NCI-H460 (cell line): ENCODE results near the gene IFNA10. TPM values are rescaled to one million over a fixed set of nuclear protein-coding genes. Genes with fewer than 3 reads are reported as not detected.
A peak's percentile ranks its signal among the peaks of the same experiment; 100 is the strongest.
"Not testable (repeated sequence)": the region's sequence is repeated elsewhere in the genome, so short reads cannot be mapped to it uniquely, and the experiment has no call there.

Experiments
- DNase-seq: peaks from one replicate; pipeline ENCODE4 v3.0.0-alpha.2; 2016; ENCODE audit warnings: low read depth; ENCODE audit errors: extremely low read depth
- small RNA-seq, 2 experiments: library from RNA; depleted of rRNA; stranded (forward); fragments of <200 nt; gene quantifications; one replicate each; pipeline ENCODE3, GENCODE V24; 2014
- total RNA-seq: library from RNA; depleted of rRNA; stranded (reverse); fragments of >200 nt; shearing (Covaris generic); gene quantifications from 2 replicates; pipeline ENCODE4 v1.2.3, GENCODE V29; 2014; rRNA removed

The IFNA10 gene
- total RNA-seq, 1 experiment from 2014 or later, result not detected

GRCh38 chr9:21194867-21195776 lies 11.8 kb downstream of the IFNA10 start:
- peak; percentile 18 for DNase-seq

- DNase-seq, result not testable (repeated sequence)
Observed at GRCh38 chr9:21187487-21187886, 19.5 kb downstream of the IFNA10 start, which contains the start of gene IFNA4. IFNA4 (minus strand) TSS chr9:21187587; CDS start chr9:21187531, 56 bp downstream.

- peak; percentile 13 for DNase-seq
Observed at GRCh38 chr9:21182810-21183736, 23.9 kb downstream of the IFNA10 start.

- DNase-seq, result no peak
Observed at GRCh38 chr9:21174671-21175070, 32.3 kb downstream of the IFNA10 start.

DNA sequence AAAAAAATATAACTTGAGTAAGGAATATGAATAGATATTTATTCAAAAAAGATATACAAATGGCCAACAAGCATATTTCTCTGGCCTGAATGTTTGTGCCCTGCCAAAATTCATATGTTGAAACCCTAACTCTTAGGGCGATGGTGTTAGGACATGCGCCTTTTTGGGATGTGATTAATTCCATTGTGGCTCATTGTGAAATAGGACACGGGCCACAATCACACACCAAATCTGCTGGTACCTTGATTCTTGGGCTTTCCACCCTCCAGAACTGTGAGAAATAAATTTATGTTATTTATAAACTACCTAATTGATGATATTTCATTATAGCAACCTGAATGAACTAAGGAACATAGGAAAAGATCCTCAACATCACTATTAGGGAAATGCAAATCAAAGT lies 34.8 kb downstream of the IFNA10 start:
- DNase-seq, result no peak

DNA sequence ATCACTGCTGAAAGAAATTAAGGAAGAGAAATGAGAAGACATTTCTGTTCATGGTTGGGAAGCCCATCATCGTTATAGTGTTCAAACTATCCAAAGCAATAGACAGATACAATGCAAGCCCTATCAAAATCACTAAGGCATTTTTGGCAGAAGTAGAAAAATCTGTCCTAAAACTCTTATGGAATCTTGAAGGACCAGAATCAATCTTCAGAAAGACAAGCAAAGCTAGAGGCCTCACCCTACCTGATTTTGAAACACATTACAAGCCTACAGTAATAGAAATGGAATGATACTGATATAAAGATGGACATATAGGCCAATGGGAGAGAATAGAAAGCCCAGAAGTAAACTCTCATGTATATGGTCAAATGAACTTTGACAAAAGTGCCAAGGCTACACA lies 35.6 kb downstream of the IFNA10 start:
- DNase-seq, result no peak

GRCh38 chr9:21166560-21166959 lies 40.4 kb downstream of the IFNA10 start, which contains the start of gene IFNA21:
IFNA21 (minus strand) TSS chr9:21166660; CDS start chr9:21166612, 48 bp downstream.
- DNase-seq, result not testable (repeated sequence)

GRCh38 chr9:21165516-21165915 lies 41.4 kb downstream of the IFNA10 start:
- no peak for DNase-seq

DNA sequence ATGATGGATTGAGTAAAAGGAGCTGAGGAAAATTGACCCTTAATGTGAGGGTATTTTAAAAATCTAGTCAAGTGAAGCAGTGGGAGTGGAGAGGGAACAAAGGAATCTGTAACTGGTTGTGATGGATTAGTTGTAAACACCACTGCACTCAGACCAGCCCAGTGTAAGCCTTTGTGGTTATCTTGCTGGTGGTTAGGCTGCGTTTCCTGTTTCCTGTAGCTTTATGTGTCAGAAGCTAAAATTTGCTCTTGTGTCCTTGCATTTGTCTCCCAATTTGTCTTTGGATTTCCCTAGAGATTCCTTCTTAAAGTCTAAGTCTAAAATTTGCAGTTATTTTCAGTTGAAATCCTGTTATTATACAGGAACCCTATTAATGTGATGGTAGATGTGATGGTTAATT lies 46.8 kb downstream of the IFNA10 start:
- DNase-seq, result no peak

Small RNAs within 50 kb of the gene (small RNA-seq; reads per million reads assigned to genes)
- 0 reads per million in 2 experiments for gene RF00019

Other genes starting within 250 kb of the IFNA10 start
- gene HACD4, start 175.5 kb downstream of the IFNA10 start, total RNA-seq, result not detected in 2 replicates
- gene IFNB1, start 129.2 kb downstream of the IFNA10 start, total RNA-seq, result not detected in 2 replicates
- gene IFNW1, start 65.3 kb downstream of the IFNA10 start, total RNA-seq, result not detected in 2 replicates
- not detected in 2 replicates for gene IFNA21, start 40.5 kb downstream of the IFNA10 start, total RNA-seq
- not detected in 2 replicates for gene IFNA4, start 19.6 kb downstream of the IFNA10 start, total RNA-seq
- gene IFNA7, start 4.9 kb downstream of the IFNA10 start, total RNA-seq, result not detected in 2 replicates
- gene IFNA16, start 10.2 kb upstream of the IFNA10 start, total RNA-seq, result not detected in 2 replicates
- not detected in 2 replicates for gene IFNA17, start 21.1 kb upstream of the IFNA10 start, total RNA-seq
- not detected in 2 replicates for gene IFNA14, start 32.9 kb upstream of the IFNA10 start, total RNA-seq
- not detected in 2 replicates for gene IFNA5, start 98.2 kb upstream of the IFNA10 start, total RNA-seq
- 19.0 and 23.6 TPM in 2 replicates for gene KLHL9, start 128.3 kb upstream of the IFNA10 start, total RNA-seq
- not detected in 2 replicates for gene IFNA6, start 143.7 kb upstream of the IFNA10 start, total RNA-seq
- not detected in 2 replicates for gene IFNA13, start 160.9 kb upstream of the IFNA10 start, total RNA-seq
- not detected in 2 replicates for gene IFNA2, start 178.3 kb upstream of the IFNA10 start, total RNA-seq
- not detected in 2 replicates for gene IFNA8, start 202.0 kb upstream of the IFNA10 start, total RNA-seq
- gene IFNA1, start 233.3 kb upstream of the IFNA10 start, total RNA-seq, result not detected in 2 replicates